DOHH2 (cell line): ENCODE measurements around the gene LRRC43.

Source experiments
- H3F3A ChIP-seq: fragments of 200-600 bp; sonication (generic), shearing (Covaris generic); 2 replicates; pipeline ENCODE4 v1.6.0; 2016; ENCODE audit warnings: antibody characterized with exemption, mild to moderate bottlenecking; ENCODE audit not compliant: control insufficient read depth, insufficient read depth
- H3K27ac ChIP-seq: fragments of 200-600 bp; sonication (generic); 2 replicates; pipeline ENCODE4 v1.5.1; 2014; ENCODE audit warnings: low read depth, mild to moderate bottlenecking, low read length, moderate library complexity
- H3K27me3 ChIP-seq: fragments of 200-600 bp; sonication (generic); 2 replicates; pipeline ENCODE4 v1.6.1; 2014; ENCODE audit warnings: mild to moderate bottlenecking, low read length, mixed read lengths; ENCODE audit not compliant: control insufficient read depth
- H3K36me3 ChIP-seq: fragments of 200-600 bp; sonication (generic); 2 replicates; pipeline ENCODE4 v1.6.1; 2014; ENCODE audit warnings: mild to moderate bottlenecking, low read length, moderate library complexity, mixed read lengths; ENCODE audit not compliant: control insufficient read depth
- H3K4me1 ChIP-seq: fragments of 200-600 bp; sonication (generic); 2 replicates; pipeline ENCODE4 v1.6.1; 2014; ENCODE audit warnings: mild to moderate bottlenecking, low read length, mixed read lengths; ENCODE audit not compliant: control insufficient read depth
- H3K4me2 ChIP-seq: fragments of 200-600 bp; sonication (generic); 2 replicates; pipeline ENCODE4 v1.6.0; 2014; ENCODE audit warnings: mild to moderate bottlenecking, low read length, moderate library complexity
- H3K4me3 ChIP-seq: fragments of 200-600 bp; sonication (generic); 2 replicates; pipeline ENCODE4 v1.5.1; 2014; ENCODE audit warnings: mild to moderate bottlenecking, low read length, mixed read lengths
- H3K79me2 ChIP-seq: fragments of 200-600 bp; sonication (generic); 2 replicates; pipeline ENCODE4 v1.6.1; 2014; ENCODE audit warnings: mild to moderate bottlenecking, low read length, mixed read lengths; ENCODE audit not compliant: control insufficient read depth
- H3K9me2 ChIP-seq: fragments of 200-600 bp; sonication (generic); replicated peaks from 2 replicates; pipeline ENCODE4 v1.6.1; 2014; ENCODE audit warnings: mild to moderate bottlenecking, low read length, mixed read lengths; ENCODE audit not compliant: control insufficient read depth
- H3K9me3 ChIP-seq: fragments of 200-600 bp; sonication (generic); 2 replicates; pipeline ENCODE4 v1.6.1; 2014; ENCODE audit warnings: antibody characterized with exemption, low read length, mixed read lengths; ENCODE audit not compliant: control insufficient read depth, insufficient read depth
- H4K20me1 ChIP-seq: fragments of 200-600 bp; sonication (generic); 2 replicates; pipeline ENCODE4 v1.6.0; 2014; ENCODE audit warnings: low read depth, mild to moderate bottlenecking, antibody characterized with exemption, low read length, moderate library complexity; ENCODE audit not compliant: control insufficient read depth, insufficient read depth
- EZH2phosphoT487 ChIP-seq: fragments of 200-600 bp; sonication (generic); IDR thresholded peaks from 2 replicates; pipeline ENCODE4 v1.6.1; 2017; ENCODE audit warnings: borderline replicate concordance, mild to moderate bottlenecking, antibody characterized with exemption, low read length, moderate library complexity, mixed read lengths
- TF ChIP-seq, protein P1 (sequence below): fragments of 200-600 bp; sonication (generic); IDR thresholded peaks from one replicate; pipeline ENCODE4 v1.5.1; 2014; ENCODE audit warnings: antibody characterized with exemption, mild to moderate bottlenecking, low read depth, low read length; ENCODE audit not compliant: poor library complexity, severe bottlenecking

Gene LRRC43

GRCh38 chr12:122230798-122231197, 47.9 kb downstream of the LRRC43 start:
- Histone ChIP-seq H4K20me1 (no peaks in the 10 kb centered on the region), H3K36me3 (peaks cover 4% of the 10 kb centered on the region; the same call in 1 of the 2 replicates), H3K9me3 (no peaks in the 10 kb centered on the region), H3F3A (no peaks in the 10 kb centered on the region), H3K4me3 (no peak overlapping the region), H3K4me1 (peaks cover 8% of the 10 kb centered on the region), H3K27me3 (no peaks in the 10 kb centered on the region), H3K9me2 (no peaks in the 10 kb centered on the region), H3K79me2 (no peaks in the 10 kb centered on the region), H3K4me2 (no peak overlapping the region), H3K27ac (no peak overlapping the region)
- TF ChIP-seq EZH2phosphoT487: no peak
- TF ChIP-seq, protein P1, sequence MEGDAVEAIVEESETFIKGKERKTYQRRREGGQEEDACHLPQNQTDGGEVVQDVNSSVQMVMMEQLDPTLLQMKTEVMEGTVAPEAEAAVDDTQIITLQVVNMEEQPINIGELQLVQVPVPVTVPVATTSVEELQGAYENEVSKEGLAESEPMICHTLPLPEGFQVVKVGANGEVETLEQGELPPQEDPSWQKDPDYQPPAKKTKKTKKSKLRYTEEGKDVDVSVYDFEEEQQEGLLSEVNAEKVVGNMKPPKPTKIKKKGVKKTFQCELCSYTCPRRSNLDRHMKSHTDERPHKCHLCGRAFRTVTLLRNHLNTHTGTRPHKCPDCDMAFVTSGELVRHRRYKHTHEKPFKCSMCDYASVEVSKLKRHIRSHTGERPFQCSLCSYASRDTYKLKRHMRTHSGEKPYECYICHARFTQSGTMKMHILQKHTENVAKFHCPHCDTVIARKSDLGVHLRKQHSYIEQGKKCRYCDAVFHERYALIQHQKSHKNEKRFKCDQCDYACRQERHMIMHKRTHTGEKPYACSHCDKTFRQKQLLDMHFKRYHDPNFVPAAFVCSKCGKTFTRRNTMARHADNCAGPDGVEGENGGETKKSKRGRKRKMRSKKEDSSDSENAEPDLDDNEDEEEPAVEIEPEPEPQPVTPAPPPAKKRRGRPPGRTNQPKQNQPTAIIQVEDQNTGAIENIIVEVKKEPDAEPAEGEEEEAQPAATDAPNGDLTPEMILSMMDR: no peak

GRCh38 chr12:122232691-122233090, 49.8 kb downstream of the LRRC43 start:
- Histone ChIP-seq H3K9me3 (no peaks in the 10 kb centered on the region), H3F3A (no peaks in the 10 kb centered on the region), H3K36me3 (peaks cover 4% of the 10 kb centered on the region; the same call in 1 of the 2 replicates), H3K9me2 (no peaks in the 10 kb centered on the region), H4K20me1 (no peaks in the 10 kb centered on the region), H3K79me2 (no peaks in the 10 kb centered on the region), H3K4me1 (no peaks in the 10 kb centered on the region), H3K4me3 (no peak overlapping the region), H3K4me2 (no peak overlapping the region), H3K27me3 (no peaks in the 10 kb centered on the region), H3K27ac (no peak overlapping the region)
- TF ChIP-seq, protein P1: no peak
- TF ChIP-seq EZH2phosphoT487: no peak

DNA sequence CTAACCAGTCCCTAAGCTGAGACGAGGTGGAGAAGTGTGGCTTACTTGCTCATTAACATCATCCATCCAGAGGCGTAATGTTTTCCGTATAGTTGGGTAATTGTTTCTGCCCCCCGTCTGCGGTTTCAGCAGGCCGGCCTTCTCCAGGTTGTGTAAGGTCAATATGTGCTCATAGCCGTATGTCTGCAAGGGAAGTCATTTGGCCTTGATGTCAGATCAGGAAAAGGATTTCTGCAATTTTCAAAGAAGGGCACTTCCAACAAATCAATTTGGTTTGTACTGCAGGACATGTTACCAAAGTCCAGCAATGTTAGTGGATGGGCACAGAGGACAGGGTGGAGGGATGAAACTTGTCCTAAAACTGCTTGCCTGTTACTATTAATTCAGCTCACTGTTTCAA, 52.8 kb downstream of the LRRC43 start:
- H3K4me2 ChIP-seq: no peak overlapping the region
- H3K27me3 ChIP-seq: no peaks in the 10 kb centered on the region
- no peaks in the 10 kb centered on the region for H3K79me2 ChIP-seq
- H3K4me3 ChIP-seq: no peak overlapping the region
- no peak for TF ChIP-seq EZH2phosphoT487
- TF ChIP-seq, protein P1: no peak
- H3F3A ChIP-seq: no peaks in the 10 kb centered on the region
- H3K9me2 ChIP-seq: no peaks in the 10 kb centered on the region
- H4K20me1 ChIP-seq: no peaks in the 10 kb centered on the region
- H3K4me1 ChIP-seq: no peaks in the 10 kb centered on the region
- H3K36me3 ChIP-seq: peaks cover 4% of the 10 kb centered on the region; the same call in 1 of the 2 replicates
- no peak overlapping the region for H3K27ac ChIP-seq
- H3K9me3 ChIP-seq: no peaks in the 10 kb centered on the region

DNA sequence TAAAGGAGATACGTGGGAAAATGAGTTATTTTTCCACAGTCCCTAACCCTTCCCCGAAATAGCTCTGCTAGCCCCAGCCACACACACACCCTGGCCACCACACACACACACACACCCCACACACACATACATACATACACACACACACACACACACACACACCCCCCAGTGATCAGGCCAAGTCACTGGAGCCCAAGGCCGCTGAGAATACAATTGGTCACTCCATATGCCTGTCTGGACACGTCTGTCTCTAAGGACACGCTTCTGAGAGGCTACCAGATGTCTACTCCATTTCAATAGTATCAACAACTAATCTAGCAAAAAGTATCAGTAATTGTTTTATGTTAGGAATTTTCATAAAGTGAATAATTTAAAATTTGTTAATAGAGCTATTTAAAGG, 55.9 kb downstream of the LRRC43 start:
- Histone ChIP-seq H3K79me2 (no peaks in the 10 kb centered on the region), H3K9me3 (no peaks in the 10 kb centered on the region), H3K4me2 (no peak overlapping the region), H3K9me2 (no peaks in the 10 kb centered on the region), H3K36me3 (peaks cover 4% of the 10 kb centered on the region; the same call in 1 of the 2 replicates), H3K4me3 (no peak overlapping the region), H3F3A (no peaks in the 10 kb centered on the region), H3K4me1 (no peaks in the 10 kb centered on the region), H3K27me3 (no peaks in the 10 kb centered on the region), H3K27ac (no peak overlapping the region), H4K20me1 (no peaks in the 10 kb centered on the region)
- TF ChIP-seq, protein P1: no peak
- TF ChIP-seq EZH2phosphoT487: no peak
